Liver (tissue), 3 donors: Measurements from ENCODE around the gene EFCAB14.

ENCODE experiments used
- CTCF ChIP-seq: fragments of 150-350 bp; IDR thresholded peaks from 2 replicates; pipeline ENCODE4 v1.5.1; 2017; ENCODE audit warnings: improper control_type of control experiment, low read depth, low read length; ENCODE audit not compliant: missing input control
- GABPA ChIP-seq, 2 donors: IDR thresholded peaks in 1 of 2; conservative IDR thresholded peaks in 1 of 2; 2 replicates each; pipeline ENCODE4 v1.6.1; 2016; ENCODE audit warnings: antibody characterized with exemption in 2 of 2, mild to moderate bottlenecking in 1 of 2, moderate library complexity in 1 of 2
- HNF4G ChIP-seq: IDR thresholded peaks from 2 replicates; pipeline ENCODE4 v1.6.1; 2016; ENCODE audit warnings: antibody characterized with exemption
- JUND ChIP-seq, 2 donors: IDR thresholded peaks; 2 replicates each; pipeline ENCODE4 v1.6.1; 2016; ENCODE audit warnings: antibody characterized with exemption in 2 of 2
- SP1 ChIP-seq: IDR thresholded peaks from 2 replicates; pipeline ENCODE4 v1.6.1; 2018; ENCODE audit warnings: antibody characterized with exemption, mild to moderate bottlenecking
- YY1 ChIP-seq: IDR thresholded peaks from 2 replicates; pipeline ENCODE4 v1.6.1; 2016; ENCODE audit warnings: antibody characterized with exemption, mild to moderate bottlenecking
- TF ChIP-seq, protein P1 (sequence below): IDR thresholded peaks from 2 replicates; pipeline ENCODE4 v1.6.1; 2016; ENCODE audit warnings: antibody characterized with exemption, mild to moderate bottlenecking
- donor health status: healthy.
- donor health status: healthy.

GRCh38 chr1:46639547-46639946 lies 79.4 kb downstream of the EFCAB14 start:
- TF ChIP-seq YY1 (no peak), CTCF (no peak), GABPA (IDR thresholded peaks at IDR 0.05 in 1 of 2, conservative IDR thresholded peaks at IDR 0.05 in 1 of 2) (no peak), SP1 (no peak), HNF4G (no peak), JUND (IDR thresholded peaks at IDR 0.05) (no peak)
- TF ChIP-seq, protein P1, sequence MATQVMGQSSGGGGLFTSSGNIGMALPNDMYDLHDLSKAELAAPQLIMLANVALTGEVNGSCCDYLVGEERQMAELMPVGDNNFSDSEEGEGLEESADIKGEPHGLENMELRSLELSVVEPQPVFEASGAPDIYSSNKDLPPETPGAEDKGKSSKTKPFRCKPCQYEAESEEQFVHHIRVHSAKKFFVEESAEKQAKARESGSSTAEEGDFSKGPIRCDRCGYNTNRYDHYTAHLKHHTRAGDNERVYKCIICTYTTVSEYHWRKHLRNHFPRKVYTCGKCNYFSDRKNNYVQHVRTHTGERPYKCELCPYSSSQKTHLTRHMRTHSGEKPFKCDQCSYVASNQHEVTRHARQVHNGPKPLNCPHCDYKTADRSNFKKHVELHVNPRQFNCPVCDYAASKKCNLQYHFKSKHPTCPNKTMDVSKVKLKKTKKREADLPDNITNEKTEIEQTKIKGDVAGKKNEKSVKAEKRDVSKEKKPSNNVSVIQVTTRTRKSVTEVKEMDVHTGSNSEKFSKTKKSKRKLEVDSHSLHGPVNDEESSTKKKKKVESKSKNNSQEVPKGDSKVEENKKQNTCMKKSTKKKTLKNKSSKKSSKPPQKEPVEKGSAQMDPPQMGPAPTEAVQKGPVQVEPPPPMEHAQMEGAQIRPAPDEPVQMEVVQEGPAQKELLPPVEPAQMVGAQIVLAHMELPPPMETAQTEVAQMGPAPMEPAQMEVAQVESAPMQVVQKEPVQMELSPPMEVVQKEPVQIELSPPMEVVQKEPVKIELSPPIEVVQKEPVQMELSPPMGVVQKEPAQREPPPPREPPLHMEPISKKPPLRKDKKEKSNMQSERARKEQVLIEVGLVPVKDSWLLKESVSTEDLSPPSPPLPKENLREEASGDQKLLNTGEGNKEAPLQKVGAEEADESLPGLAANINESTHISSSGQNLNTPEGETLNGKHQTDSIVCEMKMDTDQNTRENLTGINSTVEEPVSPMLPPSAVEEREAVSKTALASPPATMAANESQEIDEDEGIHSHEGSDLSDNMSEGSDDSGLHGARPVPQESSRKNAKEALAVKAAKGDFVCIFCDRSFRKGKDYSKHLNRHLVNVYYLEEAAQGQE = no peak
